SHP77 (cell line): Measurements from ENCODE around the gene FARP1.
A peak's percentile ranks its signal among the peaks of the same experiment; 100 is the strongest.

ENCODE experiments used
- DNase-seq, 2 experiments: peaks; one replicate each; lab custom pipeline; 2025; lab: John Stamatoyannopoulos, UW

FARP1 gene

GRCh38 chr13:98141091-98141490, 1.8 kb upstream of the FARP1 start:
- DNase-seq: no peak

- DNase-seq: peak in 1 of 2 experiments; percentile 40
These were observed 1.1 kb upstream of the FARP1 start for GRCh38 chr13:98141509-98142379.

GRCh38 chr13:98143157-98143553, 261 bp downstream of the FARP1 start:
- no peak for DNase-seq

DNA sequence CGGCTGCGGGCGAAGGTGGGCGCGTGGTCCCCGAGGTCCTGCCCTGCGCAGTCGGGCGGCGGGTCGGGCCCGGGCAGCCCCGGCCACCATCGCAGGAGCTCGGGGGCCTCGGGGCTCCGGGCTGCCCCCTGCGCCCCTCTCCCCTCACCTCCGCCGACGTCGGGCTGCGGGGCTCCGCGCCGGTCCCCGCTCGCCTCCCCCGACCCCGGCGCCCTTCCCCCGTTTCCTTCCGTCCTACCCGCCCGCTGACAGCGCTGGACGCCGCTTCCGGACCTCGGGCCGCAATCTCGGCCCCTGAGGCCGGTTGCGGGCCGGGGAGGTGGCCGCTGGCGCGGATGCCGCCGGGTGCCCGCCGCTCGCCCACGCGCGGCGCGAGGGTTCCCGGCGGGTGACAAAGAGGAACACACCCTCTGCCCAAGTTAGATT, 720 bp downstream of the FARP1 start:
- DNase-seq: peak in 1 of 2 experiments; percentile 35

- DNase-seq: peak in 1 of 2 experiments; percentile 24
These were observed 1.3 kb downstream of the FARP1 start for GRCh38 chr13:98144027-98144741.

DNA sequence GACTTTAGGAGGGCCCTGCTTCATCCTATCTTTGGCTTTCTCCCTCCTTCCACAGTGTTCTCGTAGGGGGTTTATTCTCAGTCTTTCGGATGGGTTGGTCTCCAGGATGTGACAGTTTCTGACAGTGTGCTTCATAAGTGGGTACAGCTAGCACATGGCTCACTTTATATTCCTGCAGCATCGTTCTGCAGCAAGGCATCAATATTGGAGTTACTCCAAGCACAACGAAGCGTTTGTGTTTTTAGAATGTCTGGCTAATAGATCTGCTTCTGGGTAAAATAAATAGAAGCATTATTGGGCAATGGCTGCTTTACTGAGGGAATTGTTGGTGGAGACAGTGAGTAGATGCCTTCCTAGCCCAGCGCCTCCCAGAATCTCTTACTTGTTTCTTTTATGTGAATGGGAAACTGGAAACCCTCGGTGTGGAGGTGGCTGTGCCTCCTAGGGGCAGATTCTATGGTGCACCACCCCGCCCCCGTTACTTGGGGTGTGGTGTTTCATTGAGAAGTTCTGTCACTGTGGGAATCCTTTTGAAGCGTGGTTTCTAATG, 2.0 kb downstream of the FARP1 start:
- peak; percentile 44 to 63 for DNase-seq

DNA sequence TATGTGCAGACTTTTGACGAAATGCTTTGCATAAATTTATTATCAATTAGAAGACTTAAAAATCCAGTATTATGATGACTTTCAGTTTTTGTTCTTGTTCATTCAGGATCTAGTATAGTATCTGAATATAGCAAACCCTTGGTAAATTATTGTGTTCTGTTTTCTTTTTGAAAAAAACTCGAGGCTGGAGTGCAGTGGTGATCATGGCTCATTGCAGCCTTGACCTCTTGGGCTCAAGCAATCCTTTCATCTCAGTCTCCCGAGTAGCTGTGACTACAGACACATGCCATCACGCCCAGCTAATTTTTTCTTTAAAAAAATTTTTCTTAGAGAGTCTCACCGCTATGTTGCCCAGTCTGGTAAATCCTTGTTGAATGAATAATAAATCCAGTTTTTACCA, 4.6 kb downstream of the FARP1 start:
- DNase-seq: no peak

- DNase-seq: no peak
These were observed 8.1 kb downstream of the FARP1 start for GRCh38 chr13:98150832-98151479.

DNA sequence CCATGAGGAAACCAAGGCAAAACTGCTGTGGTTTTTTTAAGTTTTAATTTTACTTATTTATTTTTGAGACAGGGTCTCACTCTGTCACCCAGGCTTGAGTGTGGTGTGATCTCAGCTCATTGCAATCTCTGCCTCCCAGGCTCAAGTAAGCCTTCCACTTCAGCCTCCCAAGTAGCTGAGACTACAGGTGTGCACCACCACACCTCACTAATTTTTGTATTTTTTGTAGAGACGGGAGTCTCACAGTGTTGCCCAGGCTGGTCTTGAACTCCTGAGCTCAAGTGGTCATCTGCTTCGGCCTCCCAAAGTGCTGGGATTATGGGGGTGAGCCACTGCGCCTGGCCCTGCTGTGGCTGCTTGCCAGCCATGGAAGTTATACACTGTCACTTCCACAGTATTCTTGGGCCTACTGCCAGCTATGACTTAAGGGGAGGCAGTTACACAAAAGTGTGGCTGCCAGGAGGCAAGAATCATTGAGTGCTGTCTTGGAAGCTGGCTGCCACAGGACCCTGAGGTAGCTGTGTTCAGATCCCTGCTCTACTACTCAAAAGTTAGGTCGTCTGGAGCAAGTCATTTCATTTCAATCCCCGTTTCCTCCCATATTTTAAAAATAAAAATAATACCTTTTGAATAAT, 12.7 kb downstream of the FARP1 start:
- DNase-seq: no peak

GRCh38 chr13:98156259-98156658, 13.4 kb downstream of the FARP1 start:
- no peak for DNase-seq

DNA sequence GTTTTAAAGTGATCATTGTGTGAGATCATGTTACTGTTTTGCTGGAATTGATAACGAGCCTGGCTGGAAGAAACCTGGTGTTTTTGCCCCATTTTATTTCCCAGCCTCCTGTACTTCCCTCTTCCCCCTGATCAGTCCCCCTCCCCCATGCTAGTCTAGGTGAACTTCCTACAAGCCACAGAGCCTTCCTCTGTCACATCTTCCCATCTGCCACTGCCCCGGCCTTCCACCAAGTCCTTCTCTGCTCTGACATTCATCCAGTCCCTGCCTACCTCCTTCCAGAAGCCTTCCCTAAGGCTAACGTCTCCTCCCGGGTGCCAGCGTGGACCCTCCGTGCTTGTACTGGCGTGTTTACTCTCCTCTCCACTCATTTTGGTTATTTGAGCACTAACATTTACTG, 14.3 kb downstream of the FARP1 start:
- no peak for DNase-seq

DNA sequence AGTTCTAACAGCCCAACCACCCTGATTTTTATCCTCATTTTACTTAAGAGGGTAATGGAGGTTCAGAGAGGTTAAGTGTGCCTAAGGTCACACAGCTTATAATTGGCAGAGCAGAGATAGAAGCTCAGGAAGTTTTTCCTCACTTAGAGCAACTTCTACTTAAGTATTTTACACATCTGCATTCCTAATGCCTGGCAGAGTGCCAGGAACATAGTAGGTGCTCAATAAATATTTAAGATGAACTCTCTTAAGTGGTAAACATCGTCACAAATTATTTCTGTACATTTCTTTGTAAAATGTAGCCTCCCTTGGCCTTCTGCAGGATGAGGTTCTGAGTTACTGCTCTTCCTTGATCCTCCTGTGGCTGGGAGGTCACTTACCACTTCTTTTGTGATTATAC, 14.7 kb downstream of the FARP1 start:
- no peak for DNase-seq

- DNase-seq: no peak
These were observed 15.4 kb downstream of the FARP1 start for GRCh38 chr13:98158172-98158899.

GRCh38 chr13:98162935-98163334, 20.0 kb downstream of the FARP1 start:
- DNase-seq: no peak

DNA sequence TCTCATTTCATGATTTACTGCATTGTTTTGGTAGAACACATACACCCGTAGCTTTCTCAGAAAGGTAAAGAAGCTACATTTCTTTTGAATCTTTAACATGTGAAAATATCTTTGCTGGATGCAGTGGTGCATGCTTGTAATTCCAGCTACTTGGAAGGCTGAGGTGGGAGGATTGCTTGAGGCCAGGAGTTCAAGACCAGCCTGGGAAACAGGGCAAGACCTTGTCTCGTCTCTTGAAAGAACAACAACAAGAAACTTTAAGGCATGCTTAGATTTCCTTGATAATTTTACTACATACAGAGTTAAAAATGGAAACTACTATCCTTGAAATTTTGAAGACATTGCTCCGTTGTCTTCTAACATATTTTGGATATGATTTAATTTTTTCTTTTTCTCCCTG, 26.4 kb downstream of the FARP1 start:
- DNase-seq: no peak

GRCh38 chr13:98171900-98172589, 29.2 kb downstream of the FARP1 start:
- DNase-seq: no peak

DNA sequence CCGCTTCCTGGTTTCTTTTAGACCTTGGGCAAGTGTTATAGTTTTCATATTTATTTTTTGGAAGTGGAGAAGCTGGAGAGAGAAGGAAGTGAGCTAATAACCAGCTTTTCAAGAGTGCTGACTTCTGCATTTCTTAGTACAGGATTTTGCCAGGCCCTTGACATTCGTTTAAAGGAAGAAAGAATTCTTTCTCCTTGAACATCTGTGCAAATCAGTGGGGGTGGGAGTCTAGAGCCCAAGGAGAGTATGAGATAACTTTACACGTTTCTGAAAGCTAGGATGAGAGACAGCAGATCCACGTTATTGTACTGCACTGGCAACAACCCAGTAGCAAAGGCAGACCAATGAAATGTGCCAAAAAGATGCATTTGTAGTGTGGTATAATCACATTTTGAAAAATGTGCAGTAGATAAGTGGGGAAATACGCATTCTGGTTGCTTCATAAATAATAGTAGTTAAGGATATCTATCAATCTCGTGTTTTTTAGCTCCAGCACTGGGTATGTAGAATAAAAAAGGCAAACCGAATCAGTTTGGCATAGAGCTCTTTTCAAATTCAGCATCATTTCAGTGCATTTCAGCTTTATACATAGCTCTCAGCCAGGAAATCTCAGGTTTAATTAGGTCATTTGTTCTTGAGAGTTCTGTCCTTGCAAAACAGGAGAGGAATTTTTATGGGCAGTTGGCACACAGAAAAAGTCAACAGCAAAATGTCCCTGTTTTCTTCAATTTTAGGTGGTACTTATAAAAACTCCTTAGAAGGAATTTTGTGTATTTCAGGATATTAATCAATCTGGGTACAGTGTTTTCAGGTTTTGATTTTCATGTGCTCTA, 29.9 kb downstream of the FARP1 start:
- no peak for DNase-seq

DNA sequence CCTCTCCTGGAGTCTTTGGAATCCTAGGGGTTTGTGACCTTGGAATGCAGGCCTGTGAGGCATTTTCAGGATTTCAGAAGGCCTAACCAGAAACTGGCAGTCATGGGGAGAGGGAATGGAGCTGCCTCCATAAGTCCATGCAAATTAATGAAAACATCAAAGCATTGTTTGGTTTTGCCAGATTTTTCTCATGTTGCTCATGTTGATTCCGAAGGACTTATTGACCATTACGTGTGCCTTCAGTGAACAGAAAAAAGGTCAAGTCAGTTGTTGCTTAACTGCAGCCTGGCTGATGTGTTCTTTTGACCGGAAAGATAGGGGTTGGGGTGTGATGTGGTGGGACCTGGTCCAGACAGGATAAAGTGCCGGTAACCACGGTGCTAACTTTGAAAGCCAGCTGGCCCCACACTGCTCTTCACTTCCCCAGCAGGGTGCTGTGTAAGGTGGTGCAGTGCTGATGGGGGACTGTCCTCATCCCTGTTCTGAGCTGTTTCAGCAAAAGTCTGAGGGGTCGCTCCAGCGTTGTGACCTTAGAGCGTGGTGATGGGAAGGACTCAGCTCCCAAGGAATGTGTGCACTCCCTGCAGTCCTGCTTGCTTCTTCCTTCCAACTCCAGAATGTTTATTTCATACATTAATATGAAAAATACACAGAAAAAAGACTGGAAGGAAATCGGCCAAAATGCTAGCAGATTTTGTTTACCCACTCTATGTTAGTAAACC, 30.7 kb downstream of the FARP1 start:
- no peak for DNase-seq

- no peak for DNase-seq
These were observed 31.4 kb downstream of the FARP1 start for GRCh38 chr13:98174307-98174706.
